PFSK-1 (cell line): ENCODE results near the gene WDR76.

ENCODE experiments used
- FOXP2 ChIP-seq: optimal IDR thresholded peaks from 2 replicates; pipeline ENCODE3; 2011; ENCODE audit warnings: borderline replicate concordance, control low read depth, inconsistent platforms; ENCODE audit not compliant: insufficient read depth; ENCODE audit errors: extremely low read length, extremely low read depth
- POLR2AphosphoS5 ChIP-seq: IDR thresholded peaks from 2 replicates; pipeline ENCODE4 v1.6.1; 2012; ENCODE audit warnings: low read depth, mild to moderate bottlenecking, control low read depth, low read length, moderate library complexity
- REST ChIP-seq, 2 experiments: IDR thresholded peaks; 2 replicates each; pipeline versions ENCODE4 v1.6.1 to v1.8.0; 2011 to 2012; ENCODE audit warnings: low read depth in 2 of 2, low read length in 2 of 2, control low read depth in 1 of 2, inconsistent platforms in 1 of 2, mild to moderate bottlenecking in 1 of 2, moderate library complexity in 1 of 2; ENCODE audit not compliant: insufficient read depth in 1 of 2
- SIN3A ChIP-seq: IDR thresholded peaks from 2 replicates; pipeline ENCODE4 v1.6.1; 2012; ENCODE audit warnings: mild to moderate bottlenecking, low read length, moderate library complexity, borderline replicate concordance; ENCODE audit not compliant: insufficient read depth
- TAF1 ChIP-seq: IDR thresholded peaks from 2 replicates; pipeline ENCODE4 v1.6.1; 2012; ENCODE audit warnings: low read length, control low read depth, borderline replicate concordance; ENCODE audit not compliant: insufficient read depth

The WDR76 gene

GRCh38 chr15:43881245-43881644 is 54.4 kb downstream of the WDR76 start:
- TF ChIP-seq SIN3A: no peak
- TF ChIP-seq REST (IDR thresholded peaks at IDR 0.05; ENCODE audit: insufficient read depth in 1 of 2, low read depth in 2 of 2, low read length in 2 of 2): no peak
- no peak for TF ChIP-seq TAF1
- no peak for TF ChIP-seq POLR2AphosphoS5
- TF ChIP-seq FOXP2: no peak

- TF ChIP-seq POLR2AphosphoS5 (no peak), FOXP2 (no peak), TAF1 (no peak), SIN3A (no peak), REST (IDR thresholded peaks at IDR 0.05; ENCODE audit: insufficient read depth in 1 of 2, low read depth in 2 of 2, low read length in 2 of 2) (no peak)
These were observed 55.1 kb downstream of the WDR76 start for GRCh38 chr15:43881944-43882343.

GRCh38 chr15:43883571-43883970 is 56.8 kb downstream of the WDR76 start:
- no peak for TF ChIP-seq TAF1
- TF ChIP-seq POLR2AphosphoS5: no peak
- TF ChIP-seq REST (IDR thresholded peaks at IDR 0.05; ENCODE audit: insufficient read depth in 1 of 2, low read depth in 2 of 2, low read length in 2 of 2): no peak
- no peak for TF ChIP-seq SIN3A
- TF ChIP-seq FOXP2: no peak

- TF ChIP-seq POLR2AphosphoS5 (no peak), FOXP2 (no peak), TAF1 (no peak), REST (IDR thresholded peaks at IDR 0.05; ENCODE audit: insufficient read depth in 1 of 2, low read depth in 2 of 2, low read length in 2 of 2) (no peak), SIN3A (no peak)
These were observed 59.8 kb downstream of the WDR76 start for GRCh38 chr15:43886558-43886957.

GRCh38 chr15:43887901-43888300 is 61.1 kb downstream of the WDR76 start:
- TF ChIP-seq TAF1 (no peak), SIN3A (no peak), REST (IDR thresholded peaks at IDR 0.05; ENCODE audit: insufficient read depth in 1 of 2, low read depth in 2 of 2, low read length in 2 of 2) (no peak), FOXP2 (no peak), POLR2AphosphoS5 (no peak)
